NCI-H748 treated with DMSO at 0.1 percent for 48 hours (cell line): Measurements from ENCODE around the gene CCDC63.

ENCODE experiments used
- DNase-seq: peaks from one replicate; lab custom pipeline; 2025; lab: John Stamatoyannopoulos, UW

Gene CCDC63

DNA sequence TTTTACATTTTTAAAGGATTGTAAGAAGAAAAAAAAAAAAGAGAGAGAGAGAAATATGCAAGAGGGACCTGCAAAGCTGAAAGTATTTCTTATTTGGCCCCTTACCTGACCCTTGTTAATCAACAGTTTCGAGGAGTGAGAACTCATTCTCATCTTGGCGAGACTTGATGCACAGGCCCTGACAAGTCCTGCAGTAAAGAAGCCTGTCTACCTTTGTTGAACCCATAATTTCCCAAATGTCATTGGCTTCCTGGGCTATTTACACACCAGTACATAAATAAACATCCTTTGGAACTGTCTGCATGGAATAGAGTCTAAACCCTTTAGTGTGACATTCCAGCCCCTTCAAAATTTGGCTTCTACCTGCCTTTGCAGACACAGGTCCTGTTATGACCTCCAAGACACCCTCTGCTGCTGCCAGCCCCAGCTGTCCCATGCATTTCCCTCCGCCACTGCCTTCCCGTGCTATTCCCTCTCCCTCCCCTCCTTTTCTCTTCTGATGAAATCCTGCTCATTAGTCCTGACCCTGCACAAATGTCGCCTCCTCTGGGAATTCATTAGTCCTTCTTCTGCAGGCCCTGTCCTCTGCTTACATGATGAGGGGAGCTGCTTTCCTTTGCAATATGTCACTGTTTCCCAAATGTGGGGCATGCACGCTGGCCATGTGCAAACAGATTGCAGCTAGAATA, 38.5 kb downstream of the CCDC63 start:
- no peak for DNase-seq

DNA sequence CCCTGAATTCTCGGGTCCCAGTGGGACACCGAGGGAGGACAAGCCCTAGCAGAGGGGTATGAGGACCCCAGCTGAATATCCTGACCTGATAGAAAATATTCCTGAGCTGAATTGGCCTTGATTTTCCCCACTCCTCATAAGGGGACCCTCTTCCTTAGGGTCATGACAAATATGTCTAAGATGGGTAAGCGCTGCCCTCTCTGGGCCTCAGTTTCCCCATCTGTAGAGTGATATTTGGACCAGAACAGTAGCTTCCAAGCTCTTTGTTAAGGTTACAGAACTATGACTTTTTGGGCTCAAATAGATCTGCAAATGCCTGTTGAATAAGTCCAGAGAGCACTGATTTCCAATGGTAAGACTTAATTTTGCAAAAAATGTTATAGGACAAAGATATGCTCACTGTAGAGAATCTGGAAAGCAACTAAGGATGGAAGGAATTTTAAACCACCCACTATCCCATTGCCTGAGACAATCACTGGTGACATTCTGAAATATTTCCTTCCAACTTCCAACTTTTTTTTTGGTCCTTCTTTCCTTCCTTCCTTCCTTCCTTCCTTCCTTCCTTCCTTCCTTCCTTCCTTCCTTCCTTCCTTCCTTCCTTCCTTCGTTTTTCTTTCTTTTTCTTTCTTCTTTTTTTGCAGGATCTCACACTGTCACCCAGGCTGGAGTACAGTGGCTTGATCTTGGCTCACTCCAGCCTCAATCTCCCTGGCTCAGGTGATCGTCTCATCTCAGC, 41.6 kb downstream of the CCDC63 start:
- no peak for DNase-seq

DNA sequence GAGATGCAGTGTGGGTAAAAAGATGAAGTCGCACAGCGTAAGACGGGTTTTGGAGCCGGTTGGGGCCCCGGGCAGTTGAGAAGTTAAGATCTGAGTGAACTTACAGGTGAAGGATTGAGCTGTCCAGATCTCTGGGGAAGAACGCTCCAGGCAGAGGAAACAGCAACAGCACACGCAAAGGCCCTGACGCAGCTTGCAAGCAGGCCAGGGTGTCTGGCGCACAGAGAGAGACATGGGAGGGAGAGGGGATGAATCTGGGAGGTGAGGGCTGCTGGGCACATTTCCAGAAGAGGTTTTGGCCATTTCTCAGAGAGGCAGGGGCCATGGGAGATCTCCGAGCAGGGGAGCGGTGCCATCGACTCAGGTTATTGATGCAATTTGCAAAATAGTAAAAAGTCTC, 42.6 kb downstream of the CCDC63 start:
- no peak for DNase-seq

DNA sequence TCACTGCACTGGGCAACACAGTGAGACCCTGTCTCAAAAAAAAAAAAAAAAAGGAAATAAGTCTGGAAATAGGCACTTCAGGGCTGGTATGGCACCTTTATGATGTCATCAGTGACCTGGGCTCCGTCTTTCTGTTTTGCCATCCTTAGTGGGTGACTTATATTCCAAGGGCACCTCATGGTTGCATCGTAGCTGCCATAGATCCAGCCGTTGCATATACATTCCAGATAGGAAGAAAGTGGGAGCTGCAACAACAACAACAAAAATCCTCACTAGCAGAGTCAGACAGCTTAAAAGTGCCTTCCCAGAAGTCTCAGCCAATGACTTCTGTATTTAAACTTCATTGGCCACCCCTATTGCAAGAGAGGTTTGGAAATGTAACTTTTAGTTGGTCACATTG, 47.2 kb downstream of the CCDC63 start:
- DNase-seq = no peak

DNA sequence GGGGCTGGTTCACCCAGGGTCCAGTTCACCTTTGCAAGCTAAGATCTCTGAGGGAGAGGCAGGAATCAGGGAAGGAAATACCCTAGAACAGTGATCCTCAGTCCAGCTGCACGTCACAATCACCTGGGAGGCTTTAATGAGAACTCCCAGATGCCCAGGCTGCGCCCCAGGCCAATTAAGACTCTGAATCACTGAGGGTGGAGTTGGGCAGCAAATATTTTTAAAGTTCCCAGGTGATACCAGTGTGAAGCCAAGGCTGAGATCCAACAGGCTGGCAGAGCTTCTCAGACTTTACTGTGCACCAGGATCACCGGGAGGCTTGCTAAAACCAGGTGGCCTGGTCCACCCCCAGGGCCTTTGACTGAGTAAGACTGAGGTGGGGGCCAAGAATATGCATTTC, 49.8 kb downstream of the CCDC63 start:
- DNase-seq = no peak

DNA sequence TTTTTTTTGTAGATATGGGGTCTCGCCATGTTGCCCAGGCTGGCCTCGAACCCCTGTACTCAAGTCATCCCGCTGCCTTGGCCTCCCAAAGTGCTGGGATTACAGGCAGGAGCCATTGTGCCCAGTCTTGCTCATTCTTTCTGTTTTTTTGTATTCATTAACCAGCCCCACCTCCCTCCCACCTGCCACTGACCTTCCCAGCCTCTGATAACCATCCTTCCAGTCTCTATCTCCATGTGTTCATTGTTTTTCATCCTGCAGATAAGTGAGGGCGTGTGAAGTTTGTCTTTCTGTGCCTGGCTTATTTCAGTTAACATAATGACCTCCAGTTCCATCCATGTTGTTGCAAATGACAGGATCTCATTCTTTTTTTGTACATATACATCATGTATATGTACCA, 54.6 kb downstream of the CCDC63 start:
- DNase-seq = no peak

DNA sequence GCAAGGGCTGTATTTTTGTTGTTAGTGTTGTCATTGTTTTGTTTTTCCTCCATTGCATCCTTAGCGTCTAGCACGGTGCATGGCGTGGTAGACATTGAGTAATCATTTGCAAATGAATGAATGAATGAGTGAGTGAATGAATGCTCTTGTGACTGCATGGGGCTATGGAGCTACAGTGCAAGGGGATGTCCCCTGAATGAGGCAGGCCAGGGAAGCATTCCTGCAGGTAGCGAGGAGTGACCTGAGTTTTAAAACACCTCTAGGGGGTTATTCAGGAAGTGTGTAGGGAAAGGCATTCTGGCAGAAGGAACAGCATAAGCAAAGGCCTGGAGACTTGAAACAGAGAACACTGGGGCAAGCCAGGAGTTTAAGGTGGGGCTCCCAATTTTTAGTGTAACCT, 56.7 kb downstream of the CCDC63 start:
- DNase-seq = no peak

DNA sequence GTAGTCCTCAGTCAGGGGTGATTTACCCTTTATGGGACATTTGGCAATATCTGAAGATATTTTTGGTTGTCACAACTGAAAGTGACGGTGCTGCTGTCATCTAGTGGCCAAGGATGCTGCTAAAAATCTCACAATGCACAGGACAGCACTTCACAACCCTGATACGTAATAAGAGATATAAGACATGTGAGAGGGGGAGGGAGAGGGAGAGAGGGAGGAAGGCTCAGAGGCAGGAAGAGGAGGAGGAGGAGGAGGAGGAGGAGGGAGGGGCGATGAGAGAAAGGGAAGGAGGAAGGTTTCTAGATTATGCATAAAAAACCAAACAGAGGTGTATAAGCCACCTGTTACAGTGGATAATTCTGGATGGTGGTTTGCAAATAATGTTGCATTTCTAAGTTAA, 59.3 kb downstream of the CCDC63 start:
- no peak for DNase-seq

DNA sequence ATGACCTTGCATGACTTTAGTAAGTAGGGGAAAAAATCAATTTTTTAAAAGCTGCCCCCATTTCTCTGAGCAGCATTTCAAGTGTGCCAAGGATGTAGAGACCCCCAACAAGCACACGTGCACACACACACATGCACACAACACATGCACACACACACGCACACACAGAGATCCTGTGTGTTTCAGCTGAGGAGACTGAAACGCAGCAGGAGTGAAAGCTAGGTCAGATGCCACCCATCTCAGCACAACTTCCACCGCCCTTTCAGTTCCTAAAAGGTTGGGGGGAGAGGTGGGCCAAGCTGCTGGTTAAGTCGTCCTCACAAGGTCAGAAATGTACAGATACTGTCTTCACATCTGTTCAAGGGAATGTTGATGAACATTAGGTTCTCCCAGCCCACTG, 59.7 kb downstream of the CCDC63 start:
- DNase-seq = no peak

DNA sequence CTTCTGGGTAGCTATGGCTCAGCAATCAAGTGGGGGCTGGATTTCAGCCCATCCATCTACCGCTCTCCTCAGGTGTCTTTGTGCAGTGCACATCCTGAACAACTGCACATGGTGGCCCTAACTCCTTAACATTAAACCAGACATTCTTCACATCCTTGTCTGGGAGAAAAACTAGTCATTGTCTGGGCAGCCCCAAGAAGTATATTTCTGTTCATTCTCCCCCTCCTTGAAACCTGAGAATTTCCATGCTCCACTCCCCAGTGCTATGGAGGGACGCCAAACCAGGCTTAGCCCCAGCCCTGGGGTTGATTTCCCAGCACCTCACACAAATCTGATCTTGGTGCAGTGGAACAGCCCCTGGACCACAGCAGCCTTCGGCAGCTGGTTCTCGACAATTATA, 60.2 kb downstream of the CCDC63 start:
- no peak for DNase-seq

DNA sequence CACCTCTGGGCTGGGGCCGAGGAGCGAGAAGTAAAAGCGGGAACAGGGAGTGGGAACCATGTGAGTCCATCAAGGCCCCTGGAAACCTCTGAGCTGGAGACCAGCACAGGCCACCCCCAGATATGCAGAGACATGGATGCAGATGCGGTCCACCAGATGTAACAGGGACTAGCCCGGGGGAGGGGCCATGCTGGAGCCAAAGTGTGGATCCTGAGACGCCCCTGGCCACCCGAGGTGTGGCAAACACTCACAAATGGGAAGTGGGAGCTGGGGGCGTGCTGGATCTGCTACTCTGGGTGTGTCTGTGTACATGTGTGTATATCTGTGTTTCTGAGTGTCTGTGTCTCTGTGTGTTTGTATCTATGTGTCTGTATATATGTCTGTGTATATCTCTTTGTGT, 60.8 kb downstream of the CCDC63 start:
- DNase-seq = no peak

DNA sequence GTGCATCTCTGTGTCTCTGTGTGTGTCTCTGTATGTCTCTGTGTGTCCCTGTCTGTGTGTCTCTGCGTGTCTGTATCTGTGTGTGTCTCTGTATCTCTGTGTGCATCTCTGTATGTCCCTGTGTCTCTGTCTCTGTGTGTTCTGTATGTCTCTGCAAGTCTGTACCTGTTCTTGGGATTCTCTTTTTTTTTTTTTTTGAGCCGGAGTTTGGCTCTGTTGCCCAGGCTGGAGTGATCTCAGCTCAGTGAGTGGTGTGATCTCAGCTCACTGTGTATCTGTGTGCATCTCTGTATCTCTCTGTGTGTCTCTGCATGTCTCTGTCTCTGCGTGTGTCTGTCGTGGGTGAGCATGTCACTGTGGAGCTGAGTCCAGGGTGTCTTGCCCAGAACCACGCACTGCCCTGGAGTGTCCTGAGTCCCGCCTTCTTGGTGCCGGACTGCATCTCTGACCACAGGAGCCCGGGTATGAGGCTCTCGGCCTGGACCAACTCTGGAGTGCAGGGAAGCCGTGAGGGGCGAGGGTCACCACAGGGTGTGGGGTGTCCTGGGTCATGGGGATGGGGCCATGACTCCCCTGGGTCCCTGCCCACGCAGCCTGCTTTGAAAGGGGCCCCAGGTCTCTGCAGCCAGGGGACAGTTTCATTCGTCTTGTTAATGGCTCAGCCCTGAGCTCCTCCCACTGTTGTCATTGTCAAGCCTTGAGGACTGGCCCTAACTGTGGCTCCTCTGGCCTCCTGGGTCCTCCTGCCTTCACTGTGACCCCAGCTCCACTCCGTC, 61.8 kb downstream of the CCDC63 start:
- DNase-seq = no peak

DNA sequence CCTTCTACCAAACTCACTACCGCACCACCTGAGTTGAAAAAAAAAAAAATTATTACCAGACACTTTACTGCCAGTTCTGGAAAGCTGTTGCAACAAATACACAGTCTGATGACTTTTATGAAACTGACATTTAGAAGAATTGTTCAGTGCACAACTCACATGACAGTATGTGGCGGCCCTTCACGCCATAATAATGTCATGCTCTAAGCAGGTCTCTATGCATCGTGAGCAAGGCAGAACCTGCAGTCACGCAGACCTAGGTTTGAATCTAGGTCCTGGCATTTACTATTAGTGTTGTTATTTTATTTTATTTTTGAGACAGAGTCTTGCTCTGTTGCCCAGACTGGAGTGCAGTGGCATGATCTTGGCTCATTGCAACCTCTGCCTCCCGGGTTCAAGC, 65.5 kb downstream of the CCDC63 start:
- DNase-seq = no peak

DNA sequence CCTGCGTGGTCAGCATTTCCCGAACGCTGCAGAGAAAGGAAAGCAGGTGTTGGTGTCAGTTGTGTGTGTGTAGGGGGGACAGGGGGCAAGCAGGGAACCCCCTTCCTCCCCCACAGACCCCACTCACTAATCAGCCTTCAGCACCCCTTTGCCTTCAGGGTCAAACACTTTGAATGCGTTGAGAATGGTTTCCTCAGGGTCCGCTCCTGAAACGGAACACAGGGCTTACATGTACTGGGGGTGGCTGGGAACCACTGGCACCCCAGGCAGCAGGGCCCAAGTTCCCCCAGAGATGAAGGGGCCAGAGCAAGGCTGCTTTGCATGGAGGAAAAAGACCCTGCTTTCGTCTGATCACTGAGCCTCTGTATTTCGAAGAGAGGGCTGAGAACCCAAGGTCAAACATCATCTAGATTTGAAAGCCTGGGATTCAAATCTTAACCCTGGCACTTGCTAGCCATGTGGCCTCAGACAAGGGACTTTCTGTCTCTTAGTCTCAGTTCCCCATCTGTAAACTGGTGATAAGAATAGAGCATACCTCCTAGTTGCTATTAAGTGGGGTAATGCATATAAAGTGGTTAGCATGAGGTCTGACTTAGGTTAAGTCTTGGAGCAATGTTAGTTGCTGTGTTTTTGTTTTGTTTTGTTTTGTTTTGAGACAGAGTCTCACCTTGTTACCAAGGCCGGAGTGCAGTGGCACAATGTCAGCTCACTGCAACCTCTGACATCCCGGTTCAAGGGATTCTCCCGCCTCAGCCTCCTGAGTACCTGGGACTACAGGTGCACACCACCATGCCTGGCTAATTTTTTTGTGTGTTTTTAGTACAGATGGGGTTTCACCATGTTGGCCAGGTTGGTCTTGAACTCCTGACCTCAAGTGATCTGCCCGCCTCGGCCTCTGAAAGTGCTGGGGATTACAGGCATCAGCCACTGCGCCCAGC, 66.6 kb downstream of the CCDC63 start:
- no peak for DNase-seq

DNA sequence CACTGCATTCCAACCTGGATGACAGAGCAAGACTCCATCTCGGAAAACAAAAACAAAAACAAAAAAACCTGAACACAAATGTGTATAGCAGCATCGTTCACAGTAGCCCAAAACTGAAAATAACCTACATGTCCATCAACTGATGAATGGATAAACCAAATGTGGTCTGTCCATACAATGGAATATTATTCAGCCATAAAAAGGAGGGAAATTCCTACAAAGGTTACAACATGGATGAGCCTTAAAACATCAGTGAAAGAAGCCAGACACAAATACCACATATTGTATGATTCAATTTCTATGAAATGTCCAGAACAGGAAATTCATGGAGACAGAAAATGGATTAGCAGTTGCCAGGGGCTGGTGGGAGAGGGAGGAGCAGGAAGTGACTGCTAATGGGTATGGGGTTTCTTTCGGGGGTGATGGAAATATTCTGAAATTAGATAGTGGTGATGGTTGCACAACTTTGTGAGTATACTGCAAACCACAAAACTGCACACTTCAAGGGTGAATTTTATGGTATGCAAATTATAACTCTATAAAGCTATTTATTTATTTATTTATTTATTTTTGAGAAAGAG, 69.6 kb downstream of the CCDC63 start:
- DNase-seq = no peak

DNA sequence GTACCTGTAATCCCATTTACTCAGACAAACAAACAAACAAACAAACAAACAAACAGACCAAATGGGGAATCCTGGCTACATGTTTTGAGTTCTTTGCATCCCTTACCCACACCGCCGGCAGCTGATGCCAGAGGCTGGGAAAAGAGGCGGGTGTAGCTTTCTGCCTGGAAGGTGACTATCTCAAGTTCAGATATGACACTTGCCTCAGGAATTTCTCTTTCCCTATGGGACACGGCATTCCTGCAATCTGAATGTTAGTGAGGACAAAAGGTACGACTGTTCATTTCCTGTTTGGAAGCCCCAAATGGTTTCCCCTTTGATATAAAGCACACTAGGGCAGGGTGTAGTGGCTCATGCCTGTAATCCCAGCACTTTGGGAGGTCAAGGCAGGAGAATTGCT, 70.7 kb downstream of the CCDC63 start:
- no peak for DNase-seq

DNA sequence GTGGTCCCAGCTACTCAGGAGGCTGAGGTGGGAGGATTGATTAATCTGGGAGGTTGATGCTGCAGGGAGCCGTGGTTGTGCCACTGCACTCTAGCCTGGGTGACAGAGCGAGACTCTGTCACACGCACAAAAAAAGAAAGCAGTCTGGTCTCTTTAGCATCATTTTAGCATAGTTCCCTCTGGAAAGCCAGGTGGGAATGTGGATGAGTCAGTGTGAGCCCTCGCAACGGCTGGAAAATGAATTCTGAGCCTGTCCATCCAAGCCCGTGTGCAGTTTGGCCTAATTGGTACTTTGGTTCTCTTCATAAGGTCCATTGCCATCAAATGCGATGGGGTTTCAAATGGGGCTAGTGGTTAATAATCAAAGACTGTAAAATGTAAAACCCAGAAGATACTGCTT, 71.2 kb downstream of the CCDC63 start:
- DNase-seq = no peak

DNA sequence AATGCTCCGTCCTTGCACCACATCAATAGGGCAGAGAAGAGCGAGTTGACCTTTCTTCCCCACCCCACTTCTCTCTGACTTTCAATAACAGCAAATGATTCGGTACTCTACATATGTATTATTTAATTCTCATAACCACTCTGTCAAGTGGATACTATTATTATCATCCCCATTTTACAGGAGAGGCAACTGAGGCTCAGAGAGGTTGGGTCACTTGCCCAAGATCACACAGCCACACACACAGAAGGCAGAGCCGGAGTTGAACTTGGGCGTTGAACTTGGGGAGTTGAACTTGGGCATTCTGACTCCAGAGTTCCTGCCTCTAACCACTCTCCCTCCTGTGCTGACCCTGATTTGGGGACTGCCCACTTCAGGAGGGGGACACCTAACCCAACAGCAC, 72.9 kb downstream of the CCDC63 start:
- no peak for DNase-seq

DNA sequence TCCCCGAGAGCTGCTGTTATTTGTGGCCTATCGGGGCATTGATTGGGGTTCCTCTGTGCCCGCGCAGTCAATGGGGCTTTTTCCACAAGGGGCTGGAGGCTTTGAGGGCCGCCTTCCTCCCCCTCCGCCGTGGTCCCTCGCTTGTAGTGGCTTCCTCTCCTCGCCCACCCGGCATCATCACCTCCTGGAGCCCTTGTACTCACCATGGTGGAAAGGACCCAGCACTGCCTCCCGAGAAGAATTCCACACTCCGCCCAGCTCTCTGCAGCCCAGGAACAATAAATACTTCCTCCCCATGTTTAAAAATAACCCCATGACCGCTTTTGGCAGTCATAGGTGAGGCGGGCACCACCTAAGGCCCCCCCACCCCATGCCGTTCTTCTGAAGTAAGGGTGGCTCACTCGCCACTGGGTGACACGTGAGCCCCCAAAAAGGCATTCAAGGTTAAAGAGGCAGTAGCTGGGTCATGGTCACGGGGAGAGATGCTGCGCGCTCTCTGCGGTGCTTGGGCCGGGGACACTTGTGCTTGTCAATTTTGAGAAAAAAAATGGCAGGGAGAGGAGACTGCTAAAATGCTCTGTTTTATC, 73.6 kb downstream of the CCDC63 start, which contains the start of gene MYL2:
Gene MYL2 (minus strand): TSS at position 256 of the 587 bp plus-strand sequence. CDS start 50 bp downstream, at position 206.
- no peak for DNase-seq

DNA sequence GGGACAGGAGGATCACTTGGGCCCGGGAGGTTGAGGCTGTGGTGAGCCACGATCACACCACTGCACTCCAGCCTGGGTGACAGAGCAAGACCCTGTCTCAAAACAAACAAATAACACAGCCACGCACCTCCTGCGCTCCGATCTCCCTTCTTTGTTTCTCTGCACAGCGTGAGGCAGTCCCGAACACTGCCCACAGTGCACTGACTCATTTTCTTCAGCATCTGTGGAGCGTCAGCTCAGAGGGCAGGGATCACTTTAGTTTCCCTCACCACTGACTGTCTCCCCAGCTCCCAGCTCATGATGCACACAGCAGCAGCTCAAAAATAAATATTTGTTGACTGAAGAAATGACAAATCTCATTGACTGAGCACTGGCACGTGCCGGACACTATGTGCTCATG, 74.5 kb downstream of the CCDC63 start:
- DNase-seq = no peak

DNA sequence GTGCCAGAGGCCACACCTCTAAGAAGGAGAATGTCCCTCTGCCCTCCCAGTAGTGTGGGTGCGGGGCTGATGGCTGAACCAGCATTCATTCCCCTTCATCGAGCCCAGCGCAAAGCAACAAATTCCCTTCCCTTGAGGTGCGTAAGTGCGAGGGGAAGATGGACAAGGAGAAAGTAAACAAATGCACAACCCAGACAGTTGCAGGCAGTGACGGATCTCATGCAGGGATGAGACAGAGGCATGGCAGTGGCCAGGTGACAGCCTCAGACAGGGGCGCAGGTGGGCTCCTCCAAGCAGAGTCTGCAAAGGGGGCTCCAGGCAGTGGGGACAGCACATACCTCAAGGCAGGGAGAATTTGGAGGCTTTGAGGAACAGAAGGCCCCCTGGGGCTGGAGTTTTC, 75.9 kb downstream of the CCDC63 start:
- DNase-seq = no peak
